ENCODE results near the gene TBCD. TPM values are rescaled to one million over a fixed set of nuclear protein-coding genes. Genes with fewer than 3 reads are reported as not detected.

The TBCD gene
- polyA plus RNA-seq, 2 of the 4 experiments (the other 2 are of a cell fraction) = 33.5 to 49.1 TPM

DNA sequence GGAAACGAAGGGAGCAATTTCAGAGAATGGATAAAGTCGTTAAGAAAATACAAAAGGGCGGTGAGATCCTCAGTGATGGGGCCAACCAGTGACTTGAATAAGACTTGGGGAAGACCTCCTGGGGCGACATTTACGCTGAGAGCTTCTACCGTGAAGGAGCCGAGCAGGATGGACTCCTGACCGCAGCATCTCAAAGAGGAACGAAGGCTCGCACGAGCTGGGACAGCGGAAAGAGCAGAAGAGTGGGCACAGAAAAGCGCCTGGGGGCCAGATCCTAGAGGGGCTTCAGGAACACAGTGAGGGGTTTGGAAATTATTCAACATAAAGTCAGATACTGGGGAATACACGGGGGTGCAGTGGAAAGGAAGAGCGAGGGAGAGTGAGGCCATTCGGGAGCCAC lies 70.4 kb downstream of the TBCD start:
- Histone ChIP-seq H3K4me1 (no peaks in the 10 kb centered on the region), H3K4me2 (no peak overlapping the region), H3K27ac (no peak overlapping the region), H3K4me3 (no peak overlapping the region), H3K9me3 (peaks cover 19% of the 10 kb centered on the region)
- FAIRE-seq = no peak
- ATAC-seq = no peak
- POLR2A ChIA-PET = no interaction called here
- WGBS (ENCODE audit: missing lambda C conversion rate) = 91% methylated on average over 16 of the region's 16 CpGs
- TF ChIP-seq, protein P1, sequence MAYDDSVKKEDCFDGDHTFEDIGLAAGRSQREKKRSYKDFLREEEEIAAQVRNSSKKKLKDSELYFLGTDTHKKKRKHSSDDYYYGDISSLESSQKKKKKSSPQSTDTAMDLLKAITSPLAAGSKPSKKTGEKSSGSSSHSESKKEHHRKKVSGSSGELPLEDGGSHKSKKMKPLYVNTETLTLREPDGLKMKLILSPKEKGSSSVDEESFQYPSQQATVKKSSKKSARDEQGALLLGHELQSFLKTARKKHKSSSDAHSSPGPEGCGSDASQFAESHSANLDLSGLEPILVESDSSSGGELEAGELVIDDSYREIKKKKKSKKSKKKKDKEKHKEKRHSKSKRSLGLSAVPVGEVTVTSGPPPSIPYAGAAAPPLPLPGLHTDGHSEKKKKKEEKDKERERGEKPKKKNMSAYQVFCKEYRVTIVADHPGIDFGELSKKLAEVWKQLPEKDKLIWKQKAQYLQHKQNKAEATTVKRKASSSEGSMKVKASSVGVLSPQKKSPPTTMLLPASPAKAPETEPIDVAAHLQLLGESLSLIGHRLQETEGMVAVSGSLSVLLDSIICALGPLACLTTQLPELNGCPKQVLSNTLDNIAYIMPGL (CRISPR knock-in tag; IDR thresholded peaks at IDR 0.05; ENCODE audit: borderline replicate concordance) = no peak
- TF ChIP-seq ZNF302 (CRISPR knock-in tag; IDR thresholded peaks at IDR 0.05) = no peak
- TF ChIP-seq CHD4 (IDR thresholded peaks at IDR 0.05; ENCODE audit: borderline replicate concordance) = no peak
- no peak for TF ChIP-seq CHD2 (IDR thresholded peaks at IDR 0.05; ENCODE audit: low read length, partially characterized antibody)
- no peak for TF ChIP-seq RCOR1 (IDR thresholded peaks at IDR 0.05; ENCODE audit: low read depth, low read length)
- no peak for TF ChIP-seq MAZ (IDR thresholded peaks at IDR 0.05; ENCODE audit: borderline replicate concordance, low read depth, low read length)
- DNase-seq (ENCODE audit: low read depth in 1 of 2, low spot score in 1 of 2) = no peak
- CTCF ChIA-PET = interaction anchor here (1.0 to 1.6 kb wide), 6 partner anchors 12 to 154 kb away, joined by 3 to 6 read pairs (median 4); no protein-coding TSS in a partner anchor

DNA sequence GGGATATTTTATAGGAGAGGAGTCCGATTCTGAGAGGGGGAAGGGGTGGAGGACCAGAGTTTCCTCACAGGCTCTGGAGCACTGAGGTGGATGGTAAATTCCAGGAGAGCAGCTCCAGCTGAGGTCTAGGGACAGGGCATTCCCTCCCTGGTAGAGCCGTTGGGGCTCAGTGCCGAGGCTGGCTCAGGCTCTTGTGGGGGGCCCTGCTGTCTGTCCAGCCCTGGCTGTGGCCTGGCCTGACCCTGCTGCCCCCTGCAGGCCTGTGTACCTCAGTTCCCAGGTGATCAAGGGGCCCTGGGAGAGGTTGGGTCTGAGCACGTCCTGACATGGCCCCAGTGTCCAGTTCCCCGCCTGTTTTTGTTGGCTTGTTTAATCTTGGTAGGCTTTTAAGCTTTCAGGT lies 71.1 kb downstream of the TBCD start:
- H3K27ac ChIP-seq = no peak overlapping the region
- H3K4me1 ChIP-seq = no peaks in the 10 kb centered on the region
- no peak for FAIRE-seq
- peak in 1 of 2 experiments; percentile 45 for DNase-seq (ENCODE audit: low read depth in 1 of 2, low spot score in 1 of 2)
- no peak overlapping the region for H3K4me3 ChIP-seq
- ChIA-PET POLR2A (no interaction called here), CTCF (interaction anchor here (1.0 to 1.6 kb wide), 7 partner anchors 11 to 155 kb away, joined by 3 to 6 read pairs (median 4); no protein-coding TSS in a partner anchor)
- ATAC-seq = peak; percentile 69 to 83; a peak in 4 of 6 replicates
- 95% methylated on average over 5 of the region's 5 CpGs for WGBS (ENCODE audit: missing lambda C conversion rate)
- peaks cover 19% of the 10 kb centered on the region for H3K9me3 ChIP-seq
- no peak overlapping the region for H3K4me2 ChIP-seq
- TF ChIP-seq, protein P2, sequence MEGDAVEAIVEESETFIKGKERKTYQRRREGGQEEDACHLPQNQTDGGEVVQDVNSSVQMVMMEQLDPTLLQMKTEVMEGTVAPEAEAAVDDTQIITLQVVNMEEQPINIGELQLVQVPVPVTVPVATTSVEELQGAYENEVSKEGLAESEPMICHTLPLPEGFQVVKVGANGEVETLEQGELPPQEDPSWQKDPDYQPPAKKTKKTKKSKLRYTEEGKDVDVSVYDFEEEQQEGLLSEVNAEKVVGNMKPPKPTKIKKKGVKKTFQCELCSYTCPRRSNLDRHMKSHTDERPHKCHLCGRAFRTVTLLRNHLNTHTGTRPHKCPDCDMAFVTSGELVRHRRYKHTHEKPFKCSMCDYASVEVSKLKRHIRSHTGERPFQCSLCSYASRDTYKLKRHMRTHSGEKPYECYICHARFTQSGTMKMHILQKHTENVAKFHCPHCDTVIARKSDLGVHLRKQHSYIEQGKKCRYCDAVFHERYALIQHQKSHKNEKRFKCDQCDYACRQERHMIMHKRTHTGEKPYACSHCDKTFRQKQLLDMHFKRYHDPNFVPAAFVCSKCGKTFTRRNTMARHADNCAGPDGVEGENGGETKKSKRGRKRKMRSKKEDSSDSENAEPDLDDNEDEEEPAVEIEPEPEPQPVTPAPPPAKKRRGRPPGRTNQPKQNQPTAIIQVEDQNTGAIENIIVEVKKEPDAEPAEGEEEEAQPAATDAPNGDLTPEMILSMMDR (IDR thresholded peaks at IDR 0.05) = peak; percentile 9; the same call in 1 of the 3 replicates
- no peak for TF ChIP-seq HOXB13 (CRISPR knock-in tag; IDR thresholded peaks at IDR 0.05; ENCODE audit: low read depth)
- TF ChIP-seq, protein P3, sequence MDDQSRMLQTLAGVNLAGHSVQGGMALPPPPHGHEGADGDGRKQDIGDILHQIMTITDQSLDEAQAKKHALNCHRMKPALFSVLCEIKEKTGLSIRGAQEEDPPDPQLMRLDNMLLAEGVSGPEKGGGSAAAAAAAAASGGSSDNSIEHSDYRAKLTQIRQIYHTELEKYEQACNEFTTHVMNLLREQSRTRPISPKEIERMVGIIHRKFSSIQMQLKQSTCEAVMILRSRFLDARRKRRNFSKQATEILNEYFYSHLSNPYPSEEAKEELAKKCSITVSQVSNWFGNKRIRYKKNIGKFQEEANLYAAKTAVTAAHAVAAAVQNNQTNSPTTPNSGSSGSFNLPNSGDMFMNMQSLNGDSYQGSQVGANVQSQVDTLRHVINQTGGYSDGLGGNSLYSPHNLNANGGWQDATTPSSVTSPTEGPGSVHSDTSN (IDR thresholded peaks at IDR 0.05) = no peak

DNA sequence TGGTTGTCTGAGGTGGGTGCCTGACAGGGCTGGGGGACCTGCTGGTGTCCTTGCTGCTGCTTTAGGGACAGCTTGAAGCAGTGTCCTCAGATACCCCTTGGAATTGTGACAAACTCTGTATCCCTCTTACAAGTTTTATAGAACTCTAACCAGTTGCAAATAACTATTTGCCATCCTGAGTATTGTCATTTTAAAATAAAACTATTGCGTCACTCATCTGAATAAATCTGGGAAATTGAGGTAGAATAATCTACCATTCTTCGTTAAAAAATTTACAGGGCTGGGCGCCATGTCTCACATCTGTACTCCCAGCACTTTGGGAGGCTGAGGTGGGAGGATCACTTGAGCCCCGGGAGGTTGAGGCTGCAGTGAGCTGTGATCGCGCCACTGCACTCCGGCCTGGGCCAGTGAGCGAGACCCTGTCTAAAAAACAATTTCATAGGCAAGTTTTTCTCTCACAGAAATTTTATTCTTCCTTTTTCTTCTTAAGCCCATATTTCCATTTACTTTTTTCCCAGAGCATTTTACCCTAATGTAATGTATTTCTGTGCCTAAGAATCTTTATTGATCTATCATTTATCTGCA lies 73.8 kb downstream of the TBCD start:
- POLR2A ChIA-PET = no interaction called here
- DNase-seq (ENCODE audit: low read depth in 1 of 2, low spot score in 1 of 2) = no peak
- CTCF ChIA-PET = interaction anchor here (1.4 kb wide), 1 partner anchor 21 kb away, joined by 4 read pairs; no protein-coding TSS in a partner anchor

More for the DNA sequence above, 73.8 kb downstream of the TBCD start:
- Histone ChIP-seq H3K4me1 (no peaks in the 10 kb centered on the region), H3K4me3 (no peak overlapping the region), H3K4me2 (no peak overlapping the region), H3K9me3 (peaks cover 6% of the 10 kb centered on the region; the same call in 2 of the 3 replicates), H3K27ac (no peak overlapping the region)
- FAIRE-seq (no peak), ATAC-seq (no peak)
- TF ChIP-seq TFCP2L1 (CRISPR knock-in tag; IDR thresholded peaks at IDR 0.05) = no peak
- TF ChIP-seq, protein P3 (IDR thresholded peaks at IDR 0.05) = no peak
- TF ChIP-seq, protein P4, sequence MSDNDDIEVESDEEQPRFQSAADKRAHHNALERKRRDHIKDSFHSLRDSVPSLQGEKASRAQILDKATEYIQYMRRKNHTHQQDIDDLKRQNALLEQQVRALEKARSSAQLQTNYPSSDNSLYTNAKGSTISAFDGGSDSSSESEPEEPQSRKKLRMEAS (IDR thresholded peaks at IDR 0.05) = no peak
- TF ChIP-seq RAD21 (conservative IDR thresholded peaks at IDR 0.05 in 1 of 2, IDR thresholded peaks at IDR 0.05 in 1 of 2) = no peak
- TF ChIP-seq RCOR1 (IDR thresholded peaks at IDR 0.05; ENCODE audit: low read depth, low read length) = no peak
- WGBS (ENCODE audit: missing lambda C conversion rate) = 95% methylated on average over 8 of the region's 8 CpGs
